Mesothelial cell of epicardium (in vitro differentiated cells): ENCODE data around the gene PRKCA. TPM values are rescaled to one million over a fixed set of nuclear protein-coding genes. Genes with fewer than 3 reads are reported as not detected.
"Not testable (repeated sequence)": the region's sequence is repeated elsewhere in the genome, so short reads cannot be mapped to it uniquely, and the experiment has no call there.

Source experiments
- DNase-seq, 2 experiments: peaks; one replicate each; pipeline ENCODE4 v3.0.0; 2021; ENCODE audit warnings: low spot score in 2 of 2; ENCODE audit not compliant: unreplicated experiment in 2 of 2
- H3K27ac Mint-ChIP-seq: 2 replicates; pipeline ENCODE4 v1.8.0; 2021; ENCODE audit warnings: mixed read lengths
- H3K27me3 Mint-ChIP-seq: 2 replicates; pipeline ENCODE4 v1.8.0; 2021; ENCODE audit warnings: low read depth, mixed read lengths
- H3K36me3 Mint-ChIP-seq: 2 replicates; pipeline ENCODE4 v1.8.0; 2021; ENCODE audit warnings: mixed read lengths
- H3K4me1 Mint-ChIP-seq: 2 replicates; pipeline ENCODE4 v1.8.0; 2021; ENCODE audit warnings: mixed read lengths
- H3K4me3 Mint-ChIP-seq: 2 replicates; pipeline ENCODE4 v1.8.0; 2021; ENCODE audit warnings: mild to moderate bottlenecking, moderate library complexity, mixed read lengths
- H3K9me3 Mint-ChIP-seq: 2 replicates; pipeline ENCODE4 v1.8.0; 2021; ENCODE audit warnings: mixed read lengths
- total RNA-seq: library from RNA; stranded (reverse); gene quantifications from 3 replicates; pipeline ENCODE4 v1.2.1, GENCODE V29; 2021
- TF ChIP-seq, protein P1 (sequence below): fragments of 200-600 bp; sonication (generic); IDR thresholded peaks from one replicate; pipeline ENCODE4 v1.5.0; 2021; ENCODE audit warnings: antibody characterized with exemption; ENCODE audit not compliant: unreplicated experiment

Gene PRKCA
- total RNA-seq, 1 donor from 2014 or later, result 15.2 TPM

DNA sequence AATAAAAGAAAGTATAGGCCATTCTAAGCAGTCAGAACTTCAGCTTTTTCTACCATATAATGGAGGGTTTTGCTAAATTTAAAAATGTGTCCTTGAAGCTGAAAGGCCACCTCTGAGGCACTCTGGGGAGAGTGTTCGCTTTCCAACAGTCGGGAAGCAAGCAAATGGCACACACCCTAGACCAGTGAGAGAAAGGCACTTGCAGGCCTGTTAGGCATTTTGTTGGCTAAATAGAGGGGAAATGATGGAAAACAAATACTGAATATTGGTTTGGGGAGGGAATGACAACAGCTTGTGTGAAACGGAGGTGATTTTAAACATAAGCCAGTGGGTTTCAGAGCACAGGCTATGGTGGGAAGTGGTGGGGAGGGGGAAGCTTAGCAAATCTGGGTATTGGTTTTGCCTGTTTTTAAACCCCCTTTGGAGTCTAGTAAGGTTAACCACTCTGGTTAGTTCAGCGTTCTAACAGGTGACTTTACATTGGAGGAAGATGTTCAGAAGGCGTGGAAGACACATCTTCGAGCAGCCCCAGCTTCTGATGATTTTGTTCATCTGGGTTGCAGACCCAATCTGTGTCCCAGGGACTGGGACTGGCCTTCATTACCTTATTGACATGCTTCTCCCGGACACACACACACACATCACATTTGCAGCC is 90.5 kb downstream of the PRKCA start:
- no peaks in the 10 kb centered on the region for H3K27me3 Mint-ChIP-seq
- no peaks in the 10 kb centered on the region for H3K36me3 Mint-ChIP-seq
- TF ChIP-seq, protein P1, sequence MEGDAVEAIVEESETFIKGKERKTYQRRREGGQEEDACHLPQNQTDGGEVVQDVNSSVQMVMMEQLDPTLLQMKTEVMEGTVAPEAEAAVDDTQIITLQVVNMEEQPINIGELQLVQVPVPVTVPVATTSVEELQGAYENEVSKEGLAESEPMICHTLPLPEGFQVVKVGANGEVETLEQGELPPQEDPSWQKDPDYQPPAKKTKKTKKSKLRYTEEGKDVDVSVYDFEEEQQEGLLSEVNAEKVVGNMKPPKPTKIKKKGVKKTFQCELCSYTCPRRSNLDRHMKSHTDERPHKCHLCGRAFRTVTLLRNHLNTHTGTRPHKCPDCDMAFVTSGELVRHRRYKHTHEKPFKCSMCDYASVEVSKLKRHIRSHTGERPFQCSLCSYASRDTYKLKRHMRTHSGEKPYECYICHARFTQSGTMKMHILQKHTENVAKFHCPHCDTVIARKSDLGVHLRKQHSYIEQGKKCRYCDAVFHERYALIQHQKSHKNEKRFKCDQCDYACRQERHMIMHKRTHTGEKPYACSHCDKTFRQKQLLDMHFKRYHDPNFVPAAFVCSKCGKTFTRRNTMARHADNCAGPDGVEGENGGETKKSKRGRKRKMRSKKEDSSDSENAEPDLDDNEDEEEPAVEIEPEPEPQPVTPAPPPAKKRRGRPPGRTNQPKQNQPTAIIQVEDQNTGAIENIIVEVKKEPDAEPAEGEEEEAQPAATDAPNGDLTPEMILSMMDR, result no peak
- no peak for DNase-seq
- H3K9me3 Mint-ChIP-seq, result no peaks in the 10 kb centered on the region
- no peak overlapping the region for H3K4me3 Mint-ChIP-seq
- peaks cover 1% of the 10 kb centered on the region for H3K4me1 Mint-ChIP-seq
- H3K27ac Mint-ChIP-seq, result no peak overlapping the region

DNA sequence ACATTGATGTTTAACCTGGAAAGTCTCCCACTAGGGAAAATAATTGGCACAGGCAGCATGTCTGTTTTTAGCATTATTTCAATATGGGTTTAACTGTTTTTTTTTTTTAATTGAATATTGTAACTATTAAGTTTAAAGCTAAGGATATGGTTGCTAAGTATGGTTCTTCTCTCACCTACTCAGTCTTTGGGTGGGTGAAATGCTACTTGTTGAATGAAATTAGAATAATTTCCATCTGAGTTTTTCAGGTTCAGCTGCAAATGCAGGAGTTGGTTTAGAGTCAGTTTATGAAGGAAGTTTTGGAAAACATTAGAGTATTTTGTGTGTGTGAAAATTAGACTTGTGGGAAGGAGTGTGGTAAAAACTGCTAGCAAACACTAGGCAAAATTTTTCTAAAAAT is 93.5 kb downstream of the PRKCA start:
- Mint-ChIP-seq H3K36me3 (no peaks in the 10 kb centered on the region), H3K27me3 (no peaks in the 10 kb centered on the region), H3K9me3 (no peaks in the 10 kb centered on the region), H3K4me1 (peaks cover 1% of the 10 kb centered on the region), H3K4me3 (no peak overlapping the region), H3K27ac (no peak overlapping the region)
- TF ChIP-seq, protein P1, result no peak
- no peak for DNase-seq

DNA sequence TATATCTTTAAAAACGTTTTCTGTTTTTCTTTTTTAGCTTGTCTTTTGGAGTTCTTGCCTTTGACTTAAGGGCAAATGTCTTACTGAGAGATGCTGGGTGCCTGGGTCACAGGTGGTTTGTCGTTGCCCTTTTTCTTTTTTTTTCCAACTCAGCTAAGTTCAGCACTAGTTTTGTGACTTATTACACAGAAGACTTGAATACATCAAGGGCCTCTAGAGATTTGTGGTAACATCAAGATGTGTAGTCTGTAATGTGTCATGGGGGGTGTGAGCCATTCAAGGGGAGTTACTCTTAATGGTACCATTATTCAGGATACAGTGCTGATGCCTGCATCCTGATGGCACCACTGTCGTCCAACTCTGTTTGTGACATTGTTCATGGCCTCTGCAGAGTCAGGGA is 95.1 kb downstream of the PRKCA start:
- DNase-seq, result no peak
- no peak overlapping the region for H3K27ac Mint-ChIP-seq
- H3K4me1 Mint-ChIP-seq, result peaks cover under 1% of the 10 kb centered on the region
- H3K27me3 Mint-ChIP-seq, result no peaks in the 10 kb centered on the region
- no peaks in the 10 kb centered on the region for H3K36me3 Mint-ChIP-seq
- H3K4me3 Mint-ChIP-seq, result no peak overlapping the region
- TF ChIP-seq, protein P1, result no peak
- H3K9me3 Mint-ChIP-seq, result no peaks in the 10 kb centered on the region

DNA sequence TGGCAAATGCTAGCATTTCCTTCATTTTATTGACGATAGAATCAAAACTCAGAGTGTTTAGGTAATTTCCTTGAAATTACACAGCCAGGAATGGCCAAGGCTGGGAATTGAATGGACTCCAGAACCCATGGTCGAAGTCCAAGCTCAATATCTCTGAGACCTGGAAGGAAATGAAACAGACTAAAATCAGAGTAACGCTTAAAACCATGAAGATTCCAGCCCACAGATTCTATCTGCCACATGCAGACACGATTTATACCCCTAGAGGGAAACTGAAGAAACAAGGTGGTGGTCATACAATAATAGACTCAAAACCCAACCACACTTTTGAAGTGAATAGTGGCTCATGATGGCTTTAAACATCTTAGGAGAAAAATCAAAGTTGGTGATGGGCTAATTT is 95.6 kb downstream of the PRKCA start:
- TF ChIP-seq, protein P1, result no peak
- no peak for DNase-seq
- H3K27ac Mint-ChIP-seq, result no peak overlapping the region

DNA sequence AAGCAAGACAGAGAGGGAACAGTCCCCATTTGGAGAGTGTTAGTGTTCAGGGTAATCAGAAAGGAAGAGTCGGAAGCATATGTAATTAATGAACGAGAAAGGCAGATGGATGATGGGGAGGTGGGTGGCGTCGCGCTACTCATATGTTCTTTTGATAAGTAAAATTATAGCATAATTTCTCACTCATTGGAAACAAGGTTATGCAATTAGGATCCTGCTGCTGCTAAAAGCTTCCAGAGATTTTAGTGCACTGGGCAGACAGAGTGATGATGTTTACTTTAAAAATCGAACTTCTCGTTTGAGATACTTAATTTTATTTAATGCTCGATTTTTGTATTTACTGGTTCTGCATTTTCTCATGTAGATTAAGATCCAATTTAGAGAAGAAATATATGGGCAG is 96.2 kb downstream of the PRKCA start:
- H3K4me1 Mint-ChIP-seq, result peaks cover 10% of the 10 kb centered on the region
- H3K4me3 Mint-ChIP-seq, result no peak overlapping the region
- no peak overlapping the region for H3K27ac Mint-ChIP-seq
- no peaks in the 10 kb centered on the region for H3K9me3 Mint-ChIP-seq
- TF ChIP-seq, protein P1, result no peak
- H3K36me3 Mint-ChIP-seq, result no peaks in the 10 kb centered on the region
- DNase-seq, result no peak
- H3K27me3 Mint-ChIP-seq, result no peaks in the 10 kb centered on the region

More for the DNA sequence above, 95.6 kb downstream of the PRKCA start:
- Mint-ChIP-seq H3K27me3 (no peaks in the 10 kb centered on the region), H3K36me3 (no peaks in the 10 kb centered on the region), H3K4me1 (peaks cover 5% of the 10 kb centered on the region), H3K4me3 (no peak overlapping the region), H3K9me3 (no peaks in the 10 kb centered on the region)

DNA sequence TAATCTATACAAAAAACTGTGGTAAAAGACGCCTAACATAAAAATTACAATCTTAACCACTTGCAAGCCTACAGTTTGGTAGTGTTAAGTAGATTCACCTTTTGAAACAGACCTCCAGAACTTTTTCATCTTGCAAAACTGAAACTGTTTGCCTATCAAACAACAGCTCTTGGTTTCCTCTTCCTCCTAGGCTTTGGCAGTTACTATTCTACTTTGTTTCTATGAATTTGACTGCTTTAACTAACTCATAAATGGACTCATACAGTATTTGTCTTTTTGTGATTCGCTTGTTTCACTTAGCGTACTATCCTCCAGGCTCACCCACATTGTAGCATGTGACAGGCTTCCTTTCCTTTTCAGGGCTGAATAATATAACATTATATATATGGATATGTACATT is 97.0 kb downstream of the PRKCA start:
- H3K27ac Mint-ChIP-seq, result no peak overlapping the region
- no peaks in the 10 kb centered on the region for H3K27me3 Mint-ChIP-seq
- no peak for DNase-seq
- H3K4me3 Mint-ChIP-seq, result no peak overlapping the region
- peaks cover 19% of the 10 kb centered on the region for H3K4me1 Mint-ChIP-seq
- no peaks in the 10 kb centered on the region for H3K36me3 Mint-ChIP-seq
- TF ChIP-seq, protein P1, result no peak
- no peaks in the 10 kb centered on the region for H3K9me3 Mint-ChIP-seq

DNA sequence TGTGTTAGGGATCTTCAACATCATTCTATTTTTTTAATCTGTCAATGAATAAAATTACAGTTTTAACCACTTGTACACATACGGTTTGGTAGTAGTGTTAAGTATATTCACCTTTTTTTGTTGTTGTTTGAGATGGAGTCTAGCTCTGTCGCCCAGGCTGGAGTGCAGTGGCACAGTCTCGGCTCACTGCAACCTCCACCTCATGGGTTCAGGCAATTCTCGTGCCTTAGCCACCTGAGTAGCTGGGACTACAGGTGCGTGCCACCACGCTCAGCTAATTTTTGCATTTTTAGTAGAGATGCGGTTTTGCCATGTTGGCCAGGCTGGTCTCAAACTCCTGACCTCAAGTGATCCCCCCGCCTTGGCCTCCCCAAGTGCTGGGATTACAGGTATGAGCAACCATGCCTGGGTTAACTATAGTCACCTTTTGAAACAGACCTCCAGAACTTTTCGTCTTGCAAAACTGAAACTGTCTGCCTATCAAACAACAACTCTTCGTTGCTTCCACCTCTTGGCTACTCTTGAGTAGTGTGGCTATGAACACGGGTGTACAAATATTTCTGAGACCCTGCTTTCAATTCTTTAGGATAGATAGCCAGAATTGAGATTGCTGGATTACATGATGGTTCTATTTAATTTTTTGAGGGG is 97.8 kb downstream of the PRKCA start:
- not testable (repeated sequence) for H3K9me3 Mint-ChIP-seq, H3K36me3 Mint-ChIP-seq, H3K27ac Mint-ChIP-seq, H3K27me3 Mint-ChIP-seq, DNase-seq, H3K4me3 Mint-ChIP-seq
- H3K4me1 Mint-ChIP-seq, result peaks cover 21% of the 10 kb centered on the region
